ENCODE data around the gene FCHO1.
"Not testable (repeated sequence)": the region's sequence is repeated elsewhere in the genome, so short reads cannot be mapped to it uniquely, and the experiment has no call there.

FCHO1 gene

DNA sequence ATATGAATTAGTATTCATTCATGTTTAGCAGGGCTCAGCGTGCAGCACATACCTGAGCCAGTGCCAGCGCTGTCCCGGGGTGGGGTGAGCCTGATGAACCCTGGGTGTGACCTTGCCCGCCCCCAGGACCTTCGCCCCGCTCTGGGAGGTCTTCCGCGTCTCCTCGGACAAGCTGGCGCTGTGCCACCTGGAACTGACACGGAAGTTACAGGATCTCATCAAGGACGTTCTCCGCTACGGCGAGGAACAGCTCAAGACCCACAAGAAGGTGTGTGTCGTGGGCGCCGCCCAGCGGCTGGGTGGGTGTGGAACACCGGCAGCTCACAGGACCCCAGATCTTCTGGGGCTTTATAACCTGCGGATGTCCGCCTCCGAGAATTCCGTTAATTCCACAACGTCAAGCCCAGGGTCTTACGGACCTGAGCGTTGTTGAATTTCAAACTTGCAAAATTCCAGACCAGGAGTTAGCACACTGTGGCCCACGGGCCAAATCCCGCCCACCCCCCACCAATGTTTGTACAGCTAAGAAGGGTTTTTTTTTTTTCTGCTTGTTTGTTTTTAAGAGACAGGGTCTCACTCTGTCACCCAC lies 15.4 kb downstream of the FCHO1 start:
- DNase-seq: no peak

GRCh38 chr19:17767559-17767958 lies 16.3 kb downstream of the FCHO1 start:
- DNase-seq: no peak

GRCh38 chr19:17770613-17771012 lies 19.3 kb downstream of the FCHO1 start:
- DNase-seq: no peak

DNA sequence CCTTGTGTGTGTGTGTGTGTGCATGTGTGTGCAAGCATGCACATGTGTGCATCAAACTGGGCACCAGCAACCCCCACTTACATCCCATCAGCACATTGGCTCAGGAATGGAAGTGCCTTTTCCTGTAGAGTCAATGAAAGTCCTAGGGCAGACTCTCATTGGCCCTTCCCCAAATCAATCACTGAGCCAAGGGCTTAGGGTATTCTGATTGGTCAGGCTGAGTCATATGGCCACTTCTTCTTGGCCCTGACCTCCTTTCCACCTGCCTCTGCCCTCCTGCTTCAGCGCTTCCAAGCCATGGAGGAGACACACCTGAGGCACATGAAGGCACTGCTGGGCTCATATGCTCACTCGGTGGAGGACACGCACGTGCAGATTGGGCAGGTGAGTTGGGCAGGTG lies 20.9 kb downstream of the FCHO1 start:
- DNase-seq: no peak

- DNase-seq: peak; percentile 81
Observed at GRCh38 chr19:17775245-17775927, 24.1 kb downstream of the FCHO1 start.

- no peak for DNase-seq
Observed at GRCh38 chr19:17775991-17776803, 24.9 kb downstream of the FCHO1 start.

DNA sequence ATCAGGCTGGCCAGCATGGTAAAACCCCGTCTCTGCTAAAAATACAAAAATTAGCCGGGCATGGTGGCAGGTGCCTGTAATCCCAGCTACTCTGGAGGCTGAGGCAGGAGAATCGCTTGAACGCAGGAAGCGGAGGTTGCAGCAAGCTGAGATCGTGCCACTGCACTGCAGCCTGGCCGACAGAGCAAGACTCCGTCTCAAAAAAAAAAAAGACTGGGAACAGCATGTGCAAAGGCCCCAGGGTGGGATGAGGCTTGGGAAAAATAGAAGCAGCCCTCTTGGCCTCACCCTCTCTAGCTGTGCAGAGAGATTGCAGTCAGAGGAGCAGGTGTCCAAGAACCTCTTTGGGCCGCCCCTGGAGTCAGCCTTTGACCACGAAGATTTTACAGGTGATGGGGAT lies 26.6 kb downstream of the FCHO1 start:
- DNase-seq: not testable (repeated sequence)

DNA sequence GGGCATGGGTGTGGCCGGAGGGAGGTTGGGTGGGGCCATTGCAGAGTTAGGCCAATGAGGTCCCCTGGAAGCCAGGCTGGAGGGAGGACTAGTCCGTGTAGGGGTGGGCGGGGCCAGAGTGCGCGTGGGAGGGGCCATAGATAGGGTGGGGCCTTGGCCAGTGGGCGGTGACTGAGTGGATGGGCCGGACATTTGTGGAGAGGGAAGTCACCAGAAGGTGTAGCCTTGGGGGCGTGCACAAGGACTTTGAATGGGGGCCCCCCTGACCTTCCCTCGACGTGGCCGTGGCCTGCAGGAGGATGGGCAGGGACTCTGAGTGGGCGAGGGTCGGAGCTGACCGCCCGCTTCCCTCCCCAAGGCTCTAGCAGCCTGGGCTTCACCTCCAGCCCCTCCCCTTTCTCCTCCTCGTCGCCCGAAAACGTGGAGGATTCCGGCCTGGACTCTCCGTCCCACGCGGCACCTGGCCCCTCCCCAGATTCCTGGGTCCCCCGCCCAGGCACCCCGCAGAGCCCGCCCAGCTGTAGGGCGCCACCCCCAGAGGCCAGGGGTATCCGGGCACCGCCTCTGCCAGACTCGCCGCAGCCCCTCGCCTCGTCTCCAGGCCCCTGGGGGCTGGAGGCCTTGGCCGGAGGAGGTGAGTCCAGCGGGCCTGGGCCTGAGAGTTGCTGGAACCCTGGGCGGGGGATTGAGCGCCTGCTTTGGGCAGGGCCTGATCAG lies 27.1 kb downstream of the FCHO1 start:
- peak; percentile 78 for DNase-seq

GRCh38 chr19:17778968-17779929 lies 28.0 kb downstream of the FCHO1 start:
- DNase-seq: no peak

GRCh38 chr19:17780781-17781180 lies 29.5 kb downstream of the FCHO1 start:
- no peak for DNase-seq

- not testable (repeated sequence) for DNase-seq
Observed at GRCh38 chr19:17783721-17784120, 32.4 kb downstream of the FCHO1 start.

DNA sequence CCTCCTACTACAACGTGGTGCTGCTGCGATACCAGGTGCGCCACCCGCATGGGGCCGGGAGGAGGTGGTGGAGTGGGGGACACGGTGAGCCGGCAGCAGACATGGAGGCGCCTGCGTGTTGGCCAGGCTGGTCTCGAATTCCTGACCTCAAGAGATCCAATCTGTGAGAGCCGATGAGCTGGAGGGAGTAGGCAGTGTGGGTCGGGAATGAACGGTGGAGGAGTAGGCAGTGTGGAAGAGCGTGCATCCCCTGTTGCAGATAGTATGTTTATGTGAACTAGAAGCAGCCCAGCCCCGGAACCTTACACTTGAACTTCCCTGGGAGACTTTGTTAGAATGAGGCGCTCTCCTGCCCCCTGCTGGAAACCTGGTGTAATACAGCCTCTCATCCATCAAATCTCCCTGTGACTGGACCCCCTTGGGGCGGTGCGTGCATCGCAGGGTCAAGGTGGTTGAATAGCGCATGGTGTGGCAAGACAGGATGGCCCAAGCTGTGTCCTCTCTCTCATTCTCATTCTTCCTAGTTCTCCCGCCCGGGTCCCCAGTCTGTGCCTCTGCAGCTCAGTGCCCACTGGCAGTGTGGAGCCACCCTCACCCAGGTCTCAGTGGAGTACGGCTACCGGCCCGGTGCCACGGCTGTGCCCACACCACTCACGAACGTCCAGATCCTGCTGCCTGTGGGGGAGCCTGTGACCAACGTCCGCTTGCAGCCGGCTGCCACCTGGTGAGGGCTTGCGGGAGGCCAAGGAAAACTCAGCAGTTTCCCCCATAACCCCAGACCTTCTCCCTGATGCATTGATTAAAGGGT lies 33.1 kb downstream of the FCHO1 start:
- peak; percentile 90 for DNase-seq

- no peak for DNase-seq
Observed at GRCh38 chr19:17787274-17787913, 36.1 kb downstream of the FCHO1 start.

DNA sequence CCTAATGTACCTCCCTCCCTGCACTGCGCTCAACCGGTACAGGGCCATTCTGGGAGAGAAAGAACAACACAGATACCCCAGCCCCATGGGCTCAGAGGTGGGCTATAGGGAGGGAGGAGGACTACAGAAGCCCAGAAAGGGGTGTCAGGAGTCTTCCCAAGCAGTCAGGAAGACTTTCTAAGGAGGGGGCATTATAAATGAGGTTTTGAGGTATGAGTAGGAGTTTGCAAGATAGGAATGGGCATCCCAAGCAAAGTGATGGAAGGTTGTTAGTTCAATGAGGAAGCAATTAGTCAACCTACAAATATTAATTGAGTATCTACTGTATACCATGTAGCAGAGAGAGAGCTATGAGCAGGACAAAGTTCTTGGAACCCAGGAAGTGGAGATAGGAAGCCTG lies 37.4 kb downstream of the FCHO1 start:
- no peak for DNase-seq

DNA sequence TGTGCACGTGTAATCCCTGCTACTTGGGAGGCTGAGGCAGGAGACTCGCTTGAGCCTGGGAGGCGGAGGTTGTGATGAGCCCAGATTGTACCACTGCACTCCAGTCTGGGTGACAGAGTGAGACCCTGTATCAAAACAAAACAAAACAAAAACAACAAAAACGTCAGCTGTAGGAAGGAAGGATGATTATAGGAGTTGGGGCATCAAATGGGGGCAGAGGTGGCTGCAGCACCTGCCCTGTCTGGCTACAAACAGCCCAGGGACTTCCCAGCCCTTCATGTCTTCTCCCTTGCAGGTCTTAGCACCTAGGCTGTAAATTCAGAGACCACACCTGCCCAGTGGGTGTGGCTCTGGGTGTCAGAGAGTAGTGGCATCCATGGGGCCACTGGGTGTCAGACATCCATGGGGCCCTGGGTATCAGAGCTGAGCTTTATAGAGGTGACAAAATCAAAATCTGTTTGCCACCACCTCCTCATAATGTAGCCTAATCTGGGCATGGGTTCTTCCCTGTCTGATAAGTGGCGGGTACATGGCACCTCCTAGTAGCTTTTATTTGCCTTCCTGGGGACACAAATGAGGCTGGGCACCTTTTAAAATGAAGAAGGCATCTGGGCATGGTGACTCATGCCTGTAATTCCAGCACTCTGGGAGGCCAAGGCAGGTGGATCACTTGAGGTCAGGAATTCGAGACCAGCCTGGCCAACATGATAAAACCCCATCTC lies 38.9 kb downstream of the FCHO1 start:
- DNase-seq: no peak

DNA sequence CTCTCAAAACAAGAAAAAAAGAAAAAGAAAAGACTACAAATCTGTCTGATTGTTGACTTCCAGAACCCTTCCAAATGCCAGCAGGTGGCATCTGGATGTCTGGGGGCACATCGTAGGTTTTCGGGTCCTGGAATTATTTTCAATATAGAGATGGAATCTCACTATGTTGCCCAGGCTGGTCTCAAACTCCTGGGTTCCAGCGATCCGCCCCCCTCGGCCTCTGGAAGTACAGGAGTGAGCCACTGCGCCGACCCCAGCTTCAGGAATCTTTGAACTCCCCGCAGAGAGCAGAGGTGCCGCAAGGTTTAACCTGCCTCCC lies 43.1 kb downstream of the FCHO1 start:
- no peak for DNase-seq

DNA sequence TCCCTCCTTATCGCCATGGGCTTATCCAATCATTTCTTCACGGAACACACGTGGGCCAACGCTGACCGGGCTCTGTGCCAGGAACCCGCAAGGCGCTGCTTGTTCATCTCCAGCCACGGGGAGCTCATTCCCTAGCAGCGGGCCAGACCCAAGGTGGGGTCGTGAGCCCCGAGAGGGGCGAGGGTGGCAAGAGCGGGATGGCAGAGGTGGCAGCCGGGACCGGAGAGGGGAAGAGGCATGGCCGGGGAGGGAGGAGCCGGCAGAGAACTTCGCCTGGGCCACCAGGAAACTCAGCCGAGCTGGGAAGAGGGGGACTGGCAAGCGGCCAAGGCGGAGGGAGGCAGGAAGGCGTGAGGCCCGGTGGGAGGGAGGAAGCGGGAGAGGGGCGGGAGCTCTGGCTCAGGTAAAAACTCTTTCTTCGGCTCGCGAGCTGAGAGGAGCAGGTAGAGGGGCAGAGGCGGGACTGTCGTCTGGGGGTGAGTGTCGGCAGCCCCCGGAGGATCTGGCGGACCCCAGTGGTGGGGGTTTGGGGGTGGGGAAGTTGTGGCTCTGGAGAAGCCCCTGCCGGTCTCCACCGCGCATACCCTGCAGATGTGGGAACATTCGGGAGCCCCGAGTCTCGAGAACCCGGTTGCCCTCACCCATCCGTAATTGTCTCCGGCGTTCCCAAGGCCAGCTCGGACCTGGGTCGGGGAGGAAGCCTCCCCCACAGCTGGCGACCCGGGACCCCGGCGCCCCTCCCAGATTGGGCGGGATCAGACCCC lies 43.6 kb downstream of the FCHO1 start, which contains the start of gene B3GNT3:
B3GNT3 (plus strand) TSS at position 408 of the 764 bp plus-strand sequence. CDS start 12,670 bp downstream, outside the sequence.
- peak; percentile 68 for DNase-seq

DNA sequence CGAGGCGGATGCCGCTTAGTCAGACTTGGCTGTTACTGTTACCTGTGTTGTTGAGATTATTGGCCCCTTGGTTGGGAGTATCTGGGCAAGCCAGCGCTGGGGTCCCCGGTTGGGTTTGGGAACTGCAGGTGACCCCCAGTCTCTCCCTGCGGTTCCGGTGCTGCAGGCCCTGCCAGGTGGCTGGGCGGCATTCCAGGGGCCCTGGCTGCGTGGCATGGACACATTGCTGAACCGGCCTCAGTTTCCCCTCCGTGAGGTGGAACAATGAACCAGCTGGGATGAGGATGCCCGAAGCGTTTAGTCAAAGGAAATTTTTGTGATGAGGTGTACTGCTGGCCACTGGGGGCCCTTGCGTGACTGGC lies 44.2 kb downstream of the FCHO1 start:
- no peak for DNase-seq

Data from activated CD8-positive, alpha-beta memory T cell treated with anti-CD3 and anti-CD28 coated beads for 24 hours (primary cell).